ENCODE results near the gene RPP21.
"Not testable (repeated sequence)": the region's sequence is repeated elsewhere in the genome, so short reads cannot be mapped to it uniquely, and the experiment has no call there.

The RPP21 gene

DNA sequence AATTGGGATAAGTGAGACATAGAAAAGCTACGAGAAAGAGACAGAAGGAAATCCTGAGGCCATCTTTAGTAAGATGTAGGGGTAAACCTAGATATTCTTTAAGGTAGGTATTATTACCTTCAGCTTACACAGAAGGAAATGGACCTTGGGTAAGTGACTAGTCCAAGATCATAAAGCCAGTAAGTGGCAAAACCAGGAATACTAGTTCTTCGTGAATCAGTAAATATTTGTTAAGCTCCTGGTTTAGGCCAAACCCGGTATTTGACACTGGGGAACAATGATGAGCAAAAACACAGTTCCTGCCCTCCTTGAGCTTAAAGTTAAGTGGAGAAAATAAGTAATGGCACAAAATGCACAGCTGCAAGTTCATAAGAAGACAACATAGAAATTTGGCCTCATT, 13.0 kb upstream of the RPP21 start:
- no peak for DNase-seq

DNA sequence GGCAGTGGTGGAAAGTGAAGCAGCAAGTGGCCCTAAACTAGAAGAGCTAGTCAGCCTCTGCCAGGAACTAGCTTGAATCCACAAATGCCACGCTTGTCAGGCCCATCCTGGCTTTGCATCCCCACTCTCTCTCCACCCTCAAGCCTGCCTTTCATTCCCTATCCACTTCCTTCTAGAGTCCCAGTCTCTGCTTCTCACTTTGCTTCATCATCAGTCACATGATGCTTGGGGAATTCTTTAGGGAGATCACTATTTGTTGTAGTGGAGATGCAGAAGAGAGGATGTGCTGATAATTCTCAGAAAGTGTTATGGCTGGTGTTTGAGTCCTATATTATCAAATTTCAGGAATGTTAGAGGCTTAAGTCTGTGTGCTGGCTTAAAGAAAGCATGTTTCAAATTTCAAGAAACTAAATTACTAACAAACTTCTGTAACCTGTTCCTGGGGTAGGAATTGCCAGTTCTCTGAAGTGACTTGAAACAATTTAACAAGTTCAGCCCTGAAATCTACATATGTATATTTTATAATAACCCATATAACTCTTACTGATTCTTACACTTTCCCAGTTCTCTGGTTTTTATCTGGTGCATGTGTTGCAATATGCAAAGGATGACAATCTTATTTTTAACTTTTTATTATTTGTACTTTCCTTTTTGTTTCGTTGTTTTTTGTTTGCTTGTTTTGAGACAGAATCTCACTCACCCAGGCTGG, 10.7 kb upstream of the RPP21 start:
- no peak for DNase-seq

DNA sequence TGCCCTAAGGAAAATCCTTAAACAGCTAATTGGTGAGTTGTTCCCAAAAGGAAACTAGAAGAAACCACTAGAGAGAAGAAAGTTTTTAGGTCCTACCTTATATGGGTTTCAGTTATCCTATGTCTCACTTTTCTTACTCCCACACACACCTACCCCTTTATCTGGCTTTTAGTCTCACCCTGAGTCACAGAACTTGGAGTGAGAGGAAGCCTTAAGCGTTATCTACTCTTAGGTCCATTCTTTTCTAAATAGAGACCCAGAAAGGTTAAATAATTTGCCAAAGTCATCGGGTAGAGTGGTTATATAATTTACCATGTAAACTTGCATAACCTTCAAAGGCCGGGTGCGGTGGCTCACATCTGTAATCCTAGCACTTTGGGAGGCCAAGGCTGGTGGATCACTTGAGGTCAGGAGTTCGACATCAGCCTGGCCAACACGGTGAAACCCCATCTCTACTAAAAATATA, 4.3 kb upstream of the RPP21 start:
- DNase-seq: no peak

DNA sequence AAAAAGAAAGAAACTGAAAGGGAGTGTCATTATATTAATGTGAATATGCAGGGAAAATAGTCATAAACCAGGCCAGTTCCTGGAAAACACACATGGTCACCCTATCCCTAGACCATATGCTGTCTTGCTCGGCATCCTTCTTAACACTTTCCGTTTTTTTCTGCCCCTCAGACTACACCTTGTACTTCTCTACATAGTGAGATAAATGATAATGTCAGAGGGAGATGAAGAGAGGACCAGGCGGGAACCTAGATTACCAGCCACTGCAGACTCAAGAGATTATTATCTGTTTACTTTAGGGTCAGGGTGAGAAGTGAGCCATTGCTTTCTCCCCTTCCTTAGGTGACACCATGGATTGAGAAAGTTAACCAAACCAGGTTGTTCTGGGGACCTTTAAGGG, 3.7 kb upstream of the RPP21 start:
- no peak for DNase-seq

DNA sequence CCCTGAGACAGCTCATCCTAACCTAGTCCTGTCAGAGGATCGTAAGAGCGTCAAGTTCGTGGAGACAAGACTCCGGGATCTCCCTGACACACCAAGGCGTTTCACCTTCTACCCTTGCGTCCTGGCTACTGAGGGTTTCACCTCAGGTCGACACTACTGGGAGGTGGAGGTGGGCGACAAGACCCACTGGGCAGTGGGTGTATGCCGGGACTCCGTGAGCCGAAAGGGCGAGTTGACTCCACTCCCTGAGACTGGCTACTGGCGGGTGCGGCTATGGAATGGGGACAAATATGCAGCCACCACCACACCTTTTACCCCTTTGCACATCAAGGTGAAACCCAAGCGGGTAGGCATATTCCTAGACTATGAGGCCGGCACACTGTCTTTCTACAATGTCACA, 3.2 kb upstream of the RPP21 start:
- no peak for DNase-seq

DNA sequence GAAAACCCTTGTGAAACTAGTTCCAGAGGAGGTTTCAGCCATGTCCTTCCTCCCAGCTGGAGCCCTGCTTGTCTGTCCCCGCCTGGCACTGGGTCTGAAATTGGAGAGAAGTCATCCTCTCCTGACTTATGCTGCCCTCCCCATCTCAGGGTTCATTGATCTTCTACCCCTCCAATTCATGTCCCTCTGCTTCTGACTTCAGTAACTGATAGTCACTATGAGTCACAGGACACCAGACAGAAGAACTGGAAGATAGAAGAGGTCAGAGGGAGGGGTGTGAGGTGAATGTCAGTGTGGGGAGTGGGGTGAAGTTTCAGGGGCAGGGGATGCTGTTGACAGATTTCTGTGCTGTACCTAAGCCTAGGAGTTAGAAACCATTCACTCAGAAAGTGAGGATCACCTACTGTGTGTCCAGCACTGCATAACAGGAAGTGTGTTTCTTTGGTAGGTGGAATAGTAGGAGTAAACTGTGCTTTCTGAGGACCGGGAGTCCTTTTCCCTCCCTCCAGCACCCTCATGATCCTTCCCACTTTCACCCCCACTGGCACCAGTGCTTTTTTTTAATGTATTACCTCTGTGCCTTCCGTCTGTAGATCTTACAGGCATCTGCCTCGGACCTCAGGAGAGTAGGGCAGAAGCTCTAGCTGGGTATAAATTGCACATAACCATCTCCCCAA, 627 bp upstream of the RPP21 start:
- DNase-seq: no peak

DNA sequence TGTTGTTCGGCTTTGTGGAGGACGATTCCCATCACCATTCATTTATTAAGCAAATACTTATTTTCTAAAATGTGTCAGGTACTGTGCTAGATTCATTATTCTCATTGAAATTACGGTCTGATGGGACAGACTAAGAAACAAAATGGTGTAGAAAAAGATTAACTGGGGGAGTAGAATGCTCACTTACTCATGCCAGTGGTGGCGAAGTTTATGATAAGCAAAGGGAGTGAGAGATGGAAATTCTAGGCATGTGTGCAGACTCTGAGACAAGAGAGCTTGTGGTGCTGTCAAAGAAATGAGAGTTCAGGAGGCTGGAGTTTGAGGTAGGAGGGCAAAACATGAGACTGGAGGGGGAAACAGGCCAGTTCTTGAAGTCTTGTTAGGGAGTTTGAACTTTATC, 896 bp downstream of the RPP21 start:
- no peak for DNase-seq

DNA sequence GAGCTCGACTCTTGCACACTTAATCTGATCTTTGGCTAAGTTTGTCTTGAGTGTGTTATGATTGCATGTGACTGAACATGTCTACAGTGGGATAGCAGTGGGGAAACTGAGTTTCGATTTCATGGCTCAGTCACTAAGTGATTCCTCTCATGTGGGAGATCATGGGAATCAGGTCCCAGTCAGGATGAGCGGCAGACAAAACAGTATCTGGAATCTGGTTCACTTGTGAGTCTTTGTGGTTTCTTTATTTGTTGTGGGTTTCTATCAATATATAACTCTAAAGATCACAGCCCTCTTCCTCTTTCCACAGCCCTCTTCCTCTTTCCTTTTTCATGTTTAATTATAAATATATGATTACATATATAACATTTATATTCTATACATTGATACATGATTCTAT, 4.0 kb downstream of the RPP21 start:
- no peak for DNase-seq

DNA sequence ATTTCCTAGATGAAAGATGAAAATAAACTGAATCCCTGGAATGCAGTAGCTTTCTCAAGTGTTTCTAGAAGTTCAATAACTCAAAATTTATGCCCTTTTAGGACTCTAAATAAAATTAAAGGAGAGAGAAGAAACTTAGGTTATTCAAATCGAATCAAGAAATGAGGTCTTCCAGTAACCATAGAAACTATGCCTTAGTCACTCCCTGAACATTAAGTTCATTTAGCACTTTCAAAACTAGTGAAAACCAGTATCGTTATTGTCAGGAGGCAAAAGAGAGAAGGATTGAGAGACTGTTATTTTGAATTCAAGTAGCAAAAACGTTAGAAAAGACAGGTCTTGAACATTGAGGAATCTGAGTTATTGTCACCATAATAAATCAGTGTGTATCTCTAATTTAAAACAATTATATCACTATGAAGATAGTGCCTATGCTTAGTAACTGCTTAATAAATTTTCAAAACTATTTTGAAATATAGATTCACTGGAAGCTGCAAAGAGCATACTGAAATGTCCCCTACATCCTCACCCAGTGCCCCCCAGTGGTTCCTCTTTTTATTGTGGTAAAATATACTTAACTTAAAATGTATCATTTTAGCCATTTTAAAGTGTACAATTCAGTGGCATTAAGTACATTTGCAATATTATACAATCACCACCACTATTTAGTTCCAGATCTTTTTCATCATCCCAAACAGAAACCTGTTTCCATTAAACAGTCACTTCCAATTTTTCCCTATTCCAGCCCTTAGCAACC, 4.6 kb downstream of the RPP21 start:
- DNase-seq: no peak

DNA sequence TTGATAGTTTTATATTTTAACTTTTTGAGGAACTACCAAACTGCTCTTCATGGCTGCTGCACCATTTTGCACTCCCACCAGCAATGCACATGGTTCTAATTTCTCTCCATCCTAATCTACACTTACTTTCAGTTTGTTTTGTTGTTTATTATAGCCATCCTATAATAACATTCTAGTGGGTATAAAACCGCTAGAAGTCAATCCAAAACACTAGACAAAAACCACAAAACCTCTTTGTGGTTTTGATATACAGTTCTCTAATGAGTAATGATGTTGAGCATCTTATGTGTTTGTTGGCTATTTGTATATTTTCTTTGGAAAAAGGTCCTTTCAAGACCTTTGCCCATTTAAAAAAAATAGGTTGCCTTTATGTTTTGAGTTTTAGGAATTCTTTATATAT, 5.6 kb downstream of the RPP21 start:
- DNase-seq: no peak

DNA sequence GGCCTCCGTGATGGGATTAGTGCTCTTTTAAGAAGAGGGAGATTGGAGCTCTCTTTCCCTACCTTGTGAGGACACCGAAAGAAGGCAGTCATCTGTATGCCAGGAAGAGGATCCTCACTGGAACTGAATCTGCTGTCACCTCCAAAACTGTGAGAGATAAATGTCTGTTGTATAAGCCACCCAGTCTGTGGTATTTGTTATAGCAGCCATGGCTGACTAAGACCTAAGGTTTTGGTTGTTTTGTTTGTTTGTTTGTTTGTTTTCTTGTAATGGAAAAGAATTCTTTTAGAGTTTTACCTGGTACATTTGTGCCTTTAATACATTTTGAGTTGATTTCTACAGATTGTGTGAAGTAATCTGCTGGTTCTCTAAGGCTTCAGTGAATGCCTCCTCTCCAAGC, 7.6 kb downstream of the RPP21 start:
- DNase-seq: no peak

DNA sequence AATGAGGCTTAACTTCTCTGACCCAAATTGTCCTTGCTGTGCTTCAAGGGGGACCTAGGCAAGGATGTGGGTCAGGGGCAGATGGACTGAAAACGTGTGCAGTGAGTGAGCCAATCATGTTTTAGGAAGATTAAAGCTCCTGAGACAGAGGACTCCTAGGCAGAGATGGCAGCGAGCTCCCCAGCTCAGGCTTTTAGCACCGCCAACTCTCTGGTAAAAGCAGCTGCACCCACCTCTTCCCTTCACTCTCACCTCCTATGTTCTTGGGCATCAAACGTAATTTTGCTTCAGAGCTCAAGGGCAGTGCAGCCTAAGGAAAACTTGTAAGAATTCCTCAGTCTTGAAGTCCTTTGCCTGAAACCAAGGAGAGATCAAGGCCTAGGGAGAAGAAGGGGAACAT, 10.3 kb downstream of the RPP21 start:
- no peak for DNase-seq

DNA sequence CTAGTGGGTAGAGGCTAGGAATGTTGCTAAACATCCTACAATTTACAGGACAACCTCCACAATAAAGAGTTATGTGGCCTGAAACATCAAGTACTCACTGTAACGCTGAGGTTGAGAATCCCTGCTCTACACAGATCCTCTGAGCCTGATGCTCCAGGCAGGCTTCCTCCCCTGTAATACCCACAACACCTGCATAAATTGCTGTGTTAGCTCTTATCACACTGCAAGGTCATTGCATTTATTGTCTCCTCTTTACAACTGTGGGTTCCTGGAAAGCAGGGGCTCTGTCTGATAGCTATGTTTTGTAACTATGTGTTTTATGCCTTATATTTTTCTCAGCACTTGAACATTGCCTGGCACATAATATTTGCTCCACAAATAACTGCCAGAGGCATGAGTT, 11.6 kb downstream of the RPP21 start:
- no peak for DNase-seq

DNA sequence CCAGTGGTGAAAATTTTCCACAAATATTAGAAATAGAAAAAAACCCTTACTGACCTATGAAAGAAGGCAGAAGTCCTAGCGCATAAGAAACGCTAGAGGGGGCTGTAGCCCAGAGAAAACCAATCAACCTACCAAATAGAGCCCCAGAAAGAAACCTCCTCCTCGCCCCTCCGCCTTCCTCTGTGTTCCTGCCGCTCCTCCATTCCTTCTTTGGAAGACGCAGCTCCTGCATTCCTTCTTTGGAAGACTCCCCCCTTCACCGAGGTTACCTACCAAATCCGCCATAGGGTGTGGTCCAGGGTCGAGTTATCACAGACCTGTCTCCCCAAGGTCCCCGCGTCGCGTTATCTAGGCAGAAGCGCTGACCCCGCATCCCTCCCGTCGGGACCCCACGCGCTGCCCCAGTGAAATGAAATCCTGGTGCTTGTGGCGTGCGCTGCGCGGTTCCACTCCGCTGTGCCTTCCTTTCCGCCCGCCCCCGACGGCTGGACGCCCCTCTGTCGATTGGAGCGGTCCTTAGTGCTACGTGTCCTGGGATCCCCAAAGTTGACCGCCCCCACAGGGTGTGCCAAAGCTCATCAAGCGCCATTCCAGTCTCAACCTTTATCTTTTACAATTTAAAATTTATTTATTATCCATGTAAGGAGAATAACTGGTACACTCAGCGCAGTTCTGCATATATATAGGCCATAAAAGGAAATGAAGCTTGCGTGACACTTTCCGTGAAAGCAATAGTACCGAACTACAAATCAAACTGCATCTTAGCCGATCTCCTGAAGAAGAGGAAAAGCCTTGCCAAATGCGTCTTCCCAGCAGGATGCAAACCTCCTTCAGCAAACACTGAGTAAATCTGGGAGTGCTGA, 13.0 kb downstream of the RPP21 start:
- peak; percentile 29 for DNase-seq

DNA sequence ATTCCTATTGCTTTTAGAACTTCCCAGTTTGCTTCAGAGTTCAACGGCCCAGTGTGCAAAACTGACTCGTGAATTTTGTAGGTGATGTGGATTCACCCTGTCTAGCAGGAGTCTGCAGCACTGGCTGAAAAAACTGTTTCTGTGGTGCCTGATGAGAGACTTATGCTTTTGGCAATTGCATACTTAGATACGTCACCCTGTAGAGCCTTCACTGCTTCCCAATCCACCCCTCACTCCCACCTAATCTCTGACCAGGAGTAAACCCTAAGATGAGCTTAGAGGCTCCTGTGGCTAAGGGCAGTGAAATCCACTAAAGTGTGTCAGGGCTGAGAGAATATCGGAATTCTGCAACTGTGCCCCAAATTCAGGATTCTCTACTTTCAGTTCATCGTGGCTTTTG, 14.3 kb downstream of the RPP21 start:
- no peak for DNase-seq

DNA sequence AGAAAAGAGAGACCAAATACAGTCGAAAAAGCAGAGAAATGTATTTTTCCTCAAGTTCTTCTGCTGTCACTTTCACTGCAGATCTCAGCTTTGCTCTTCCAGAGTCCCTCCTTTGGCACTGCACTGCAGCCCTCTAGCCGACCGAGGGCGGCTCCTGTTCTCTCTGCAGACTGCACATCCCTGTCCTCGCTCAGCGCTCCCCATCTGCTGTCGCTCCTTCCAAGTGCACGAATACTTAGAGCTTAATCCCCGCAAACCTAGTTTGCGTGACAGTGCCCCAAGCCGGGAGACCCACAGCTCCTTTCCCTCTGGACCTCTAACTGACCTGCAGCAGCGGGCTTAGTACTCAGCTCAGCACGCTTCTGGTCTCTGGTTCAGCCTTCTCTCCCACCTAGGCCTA, 15.2 kb downstream of the RPP21 start:
- DNase-seq: no peak

DNA sequence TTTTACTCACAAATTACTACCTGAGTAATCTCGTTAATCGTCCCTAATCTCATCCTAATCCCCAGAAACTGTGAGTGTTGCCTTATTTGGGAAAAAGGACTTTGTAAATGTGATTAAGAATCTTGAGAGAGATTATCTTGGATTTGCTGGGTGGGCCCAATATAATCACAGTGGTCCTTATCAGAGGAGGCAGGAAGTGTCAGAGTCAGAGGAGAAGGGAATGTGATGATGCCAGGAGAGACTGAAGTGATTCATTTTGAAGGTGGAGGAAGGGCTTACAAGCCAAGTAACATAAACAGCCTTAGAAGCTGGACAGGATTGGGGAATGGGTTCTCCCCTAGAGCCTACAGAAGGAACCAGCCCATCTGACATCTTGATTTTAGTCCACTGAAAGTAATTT, 16.7 kb downstream of the RPP21 start:
- no peak for DNase-seq

DNA sequence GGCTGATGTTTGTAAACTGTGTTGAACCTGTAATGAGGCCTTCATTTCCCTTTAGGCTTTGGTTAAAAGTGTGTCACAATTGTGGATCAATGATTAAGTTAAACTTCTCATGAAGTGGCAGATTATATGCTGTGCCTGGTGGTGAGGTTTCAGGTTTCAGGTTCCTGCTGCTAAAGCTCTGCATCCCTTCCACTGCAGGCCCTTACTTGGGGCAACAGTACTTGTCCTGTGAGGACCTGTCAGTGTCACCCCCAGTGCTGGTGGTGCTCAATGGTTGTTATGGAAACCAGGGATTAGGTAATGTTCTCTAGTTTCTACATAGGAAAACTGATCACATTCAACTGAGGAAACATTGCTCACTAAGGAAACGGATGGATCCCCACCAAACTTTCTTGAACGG, 18.5 kb downstream of the RPP21 start:
- DNase-seq: no peak

DNA sequence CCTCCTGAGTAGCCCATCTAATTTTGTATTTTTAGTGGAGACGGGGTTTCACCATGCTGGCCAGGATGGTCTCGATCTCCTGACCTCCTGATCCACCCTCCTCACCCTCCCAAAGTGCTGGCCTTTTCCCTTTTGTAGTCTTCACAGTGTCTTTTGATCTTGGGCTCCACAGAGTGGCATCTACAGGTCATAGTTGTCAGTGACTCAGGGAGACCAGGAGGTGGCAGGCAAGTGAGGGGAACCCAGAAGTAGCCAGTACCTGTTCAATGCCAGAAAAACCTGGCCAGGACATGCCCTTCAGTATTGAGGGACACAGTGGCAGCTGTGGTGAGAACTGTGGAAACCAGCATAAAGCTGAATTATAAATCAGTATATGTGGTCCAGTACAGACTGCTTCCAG, 19.6 kb downstream of the RPP21 start:
- no peak for DNase-seq

DNA sequence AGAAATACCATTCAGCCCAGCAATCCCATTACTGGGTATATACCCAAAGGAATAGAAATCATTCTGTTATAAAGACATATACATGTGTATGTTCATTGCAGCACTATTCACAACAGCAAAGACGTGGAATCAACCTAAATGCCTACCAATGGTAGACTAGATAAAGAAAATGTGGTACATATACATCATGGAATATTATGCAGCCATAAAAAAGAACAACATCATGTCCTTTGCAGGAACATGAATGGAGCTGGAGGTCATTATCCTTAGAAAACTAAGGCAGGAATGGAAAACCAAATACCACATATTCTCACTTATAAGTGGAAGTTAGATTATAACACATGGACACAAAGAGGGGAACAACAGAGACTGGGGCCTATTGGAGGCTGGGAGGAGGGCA, 24.3 kb downstream of the RPP21 start:
- not testable (repeated sequence) for DNase-seq

DNA sequence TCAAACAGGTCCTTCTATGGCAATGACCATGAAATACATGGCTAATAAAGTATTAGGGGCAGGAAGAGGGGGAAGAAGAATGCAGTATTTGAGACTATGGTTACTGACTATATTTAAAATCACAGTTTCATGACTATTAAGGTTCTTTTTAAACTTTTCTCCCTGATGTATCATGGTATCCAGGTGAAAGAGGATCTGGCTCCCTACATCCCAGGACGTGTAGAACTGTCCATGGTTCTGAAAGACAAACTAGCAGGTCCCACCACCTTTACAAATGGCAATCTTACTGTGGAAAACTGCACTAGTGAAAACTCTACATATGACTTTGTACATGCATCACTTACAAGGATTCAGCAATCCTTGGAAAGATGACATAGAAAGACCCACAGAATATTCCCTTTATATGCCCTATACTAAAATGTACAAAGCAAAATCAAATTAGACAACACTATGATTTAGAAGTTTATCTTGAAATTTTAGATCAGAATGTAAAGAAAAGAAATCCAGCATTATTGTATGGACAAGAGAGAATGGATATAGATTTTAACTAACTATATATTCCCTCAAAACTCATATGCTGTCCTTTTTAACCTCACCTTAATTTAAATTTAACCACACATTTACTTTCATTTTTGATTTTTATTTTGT, 33.5 kb downstream of the RPP21 start:
- DNase-seq: no peak

DNA sequence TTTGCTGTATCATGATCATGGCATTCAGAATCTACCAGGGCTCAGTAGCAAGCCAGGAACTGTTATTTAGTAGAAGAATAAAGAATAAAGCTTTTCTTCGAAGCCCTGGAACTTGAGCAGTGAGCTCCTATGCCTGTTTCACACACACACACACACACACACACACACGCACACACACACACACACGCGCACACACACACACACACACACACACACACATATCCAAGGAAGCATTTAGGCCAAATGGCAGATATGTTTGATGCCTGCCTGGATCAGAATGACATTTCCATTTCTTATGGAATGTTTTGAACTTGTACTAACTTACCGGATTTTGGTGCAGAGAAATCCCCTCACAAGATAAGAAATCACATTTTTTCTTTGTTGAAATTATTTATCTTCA, 35.5 kb downstream of the RPP21 start:
- DNase-seq: no peak

DNA sequence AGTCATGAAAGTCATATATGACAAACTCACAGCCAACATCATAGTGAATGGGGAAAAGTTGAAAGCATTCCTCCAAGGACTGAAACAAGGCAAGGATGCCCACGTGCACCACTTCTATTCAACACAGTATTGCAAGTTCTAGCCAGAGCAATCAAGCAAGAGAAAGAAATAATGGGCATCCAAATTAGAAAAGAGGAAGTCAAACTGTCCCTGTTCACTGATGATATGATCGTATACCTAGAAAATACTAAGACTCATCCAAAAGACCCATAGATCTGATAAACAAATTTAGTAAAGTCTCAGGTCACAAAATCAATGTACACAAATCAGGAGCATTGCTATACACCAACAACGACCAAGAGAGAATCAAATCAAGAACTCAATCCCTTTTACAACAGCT, 41.2 kb downstream of the RPP21 start:
- no peak for DNase-seq

All from NCI-H2029 treated with DMSO at 0.1 percent for 48 hours (cell line).